Midbrain (tissue), 1 donor: ENCODE results near the gene PCDHGC5.
A peak's percentile ranks its signal among the peaks of the same experiment; 100 is the strongest.

ENCODE experiments used
- DNase-seq: peaks from one replicate; lab custom pipeline; 2025; lab: John Stamatoyannopoulos, UW

PCDHGC5 gene

GRCh38 chr5:141513627-141514329, 24.9 kb downstream of the PCDHGC5 start:
- DNase-seq, result peak; percentile 71

- DNase-seq, result no peak
Observed at GRCh38 chr5:141514330-141515133, 25.7 kb downstream of the PCDHGC5 start.

GRCh38 chr5:141515141-141515540, 26.3 kb downstream of the PCDHGC5 start:
- no peak for DNase-seq

GRCh38 chr5:141515946-141516671, 27.2 kb downstream of the PCDHGC5 start:
- DNase-seq, result no peak

- no peak for DNase-seq
Observed at GRCh38 chr5:141516672-141517025, 27.8 kb downstream of the PCDHGC5 start.

GRCh38 chr5:141517312-141517711, 28.4 kb downstream of the PCDHGC5 start:
- no peak for DNase-seq

- DNase-seq, result no peak
Observed at GRCh38 chr5:141517880-141518617, 29.2 kb downstream of the PCDHGC5 start.

GRCh38 chr5:141518618-141519015, 29.7 kb downstream of the PCDHGC5 start:
- DNase-seq, result no peak

- DNase-seq, result no peak
Observed at GRCh38 chr5:141519605-141520565, 31.0 kb downstream of the PCDHGC5 start.

- DNase-seq, result peak; percentile 80
Observed at GRCh38 chr5:141521244-141521781, 32.4 kb downstream of the PCDHGC5 start.

GRCh38 chr5:141522301-141522700, 33.4 kb downstream of the PCDHGC5 start:
- no peak for DNase-seq

GRCh38 chr5:141523991-141524390, 35.1 kb downstream of the PCDHGC5 start:
- DNase-seq, result no peak

GRCh38 chr5:141524604-141525597, 36.0 kb downstream of the PCDHGC5 start:
- peak; percentile 91 for DNase-seq

- no peak for DNase-seq
Observed at GRCh38 chr5:141525653-141526052, 36.8 kb downstream of the PCDHGC5 start.

- DNase-seq, result no peak
Observed at GRCh38 chr5:141527426-141527825, 38.5 kb downstream of the PCDHGC5 start.

- DNase-seq, result no peak
Observed at GRCh38 chr5:141528291-141528984, 39.6 kb downstream of the PCDHGC5 start.

GRCh38 chr5:141529002-141529401, 40.1 kb downstream of the PCDHGC5 start:
- DNase-seq, result no peak

- DNase-seq, result no peak
Observed at GRCh38 chr5:141529873-141530272, 41.0 kb downstream of the PCDHGC5 start.

- no peak for DNase-seq
Observed at GRCh38 chr5:141532726-141533125, 43.8 kb downstream of the PCDHGC5 start.
